HG03060 (cell line): Measurements from ENCODE around the gene TTF1.

Source experiments
- ATAC-seq: cut with Tn5 transposase; IDR thresholded peaks from one replicate; pipeline ENCODE4 v1.9.1; 2021; ENCODE audit warnings: low read depth, moderate number of reproducible peaks; ENCODE audit not compliant: unreplicated experiment

The TTF1 gene

DNA sequence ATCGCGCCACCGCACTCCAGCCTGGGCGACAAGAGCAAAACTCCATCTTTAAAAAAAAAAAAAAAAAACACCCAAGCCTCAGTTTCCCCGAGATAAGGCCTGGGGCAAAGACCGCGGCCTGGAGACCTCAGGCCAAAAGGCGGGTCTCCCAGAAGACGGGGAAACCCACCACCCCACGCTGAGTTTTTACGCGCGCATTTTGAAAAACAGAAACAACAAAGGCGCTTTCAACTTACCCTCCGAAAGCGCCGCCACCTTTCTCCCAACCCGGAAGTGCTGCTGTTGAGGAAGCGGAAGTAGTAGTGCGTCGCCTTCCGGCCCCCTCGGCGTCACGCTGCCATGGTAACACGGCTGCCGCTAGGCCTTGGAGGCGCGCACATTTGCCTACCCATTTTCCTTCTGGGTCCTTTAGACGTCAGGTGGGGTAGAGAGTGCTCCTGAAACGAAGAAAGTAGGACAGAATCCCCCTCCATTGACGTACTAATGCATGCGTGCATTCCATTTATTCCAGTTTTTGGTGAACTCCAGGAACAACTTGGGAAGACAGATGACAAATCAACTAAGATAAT is at the start of gene TTF1:
TSS of gene TTF1 (minus strand) at position 287 of the 569 bp plus-strand sequence. CDS start 4,019 bp downstream, outside the sequence.
- ATAC-seq, result no peak

DNA sequence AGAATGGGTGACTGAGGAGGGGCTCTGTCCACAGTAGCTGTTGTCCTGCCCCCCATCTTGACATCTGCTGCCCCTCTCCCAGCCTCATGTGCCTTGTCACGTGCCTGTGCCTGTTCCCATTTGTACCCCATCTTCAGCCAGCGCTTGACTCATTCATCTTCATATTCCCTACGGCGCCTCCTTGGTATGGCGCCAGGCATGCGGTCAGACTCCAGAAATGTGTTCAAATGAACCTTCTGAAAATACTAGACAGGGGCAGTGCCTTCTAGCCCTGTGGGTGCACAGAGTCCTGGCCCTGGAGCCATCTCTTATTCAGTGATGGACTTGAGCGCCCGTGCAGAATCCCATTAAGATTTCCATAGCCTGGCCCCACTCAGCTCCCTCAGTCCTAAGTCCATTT is 49.6 kb upstream of the TTF1 start:
- no peak for ATAC-seq

GRCh38 chr9:132451276-132451675 is 44.6 kb upstream of the TTF1 start:
- ATAC-seq, result no peak

- no peak for ATAC-seq
Observed at GRCh38 chr9:132447902-132448301, 41.3 kb upstream of the TTF1 start.

GRCh38 chr9:132447346-132447745 is 40.7 kb upstream of the TTF1 start:
- ATAC-seq, result no peak

DNA sequence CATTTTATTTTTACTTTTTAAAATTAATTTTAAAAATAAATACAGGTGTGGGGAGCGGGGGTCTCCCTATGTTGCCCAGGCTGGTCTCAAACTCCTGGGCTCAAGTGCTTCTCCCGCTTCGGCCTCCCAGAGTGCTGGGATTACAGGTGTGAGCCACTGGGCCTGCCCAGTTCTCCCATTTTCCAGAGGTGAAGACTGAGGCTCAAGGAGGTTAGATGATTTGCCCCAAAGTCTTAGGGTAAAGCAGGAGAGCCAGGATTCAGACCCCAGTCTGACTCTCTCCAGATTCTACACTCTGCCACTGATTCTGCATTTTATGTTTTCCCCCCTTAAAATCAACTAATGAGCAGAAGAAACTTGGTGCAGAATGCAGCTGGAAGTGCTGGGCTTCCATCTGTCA is 40.2 kb upstream of the TTF1 start:
- no peak for ATAC-seq

DNA sequence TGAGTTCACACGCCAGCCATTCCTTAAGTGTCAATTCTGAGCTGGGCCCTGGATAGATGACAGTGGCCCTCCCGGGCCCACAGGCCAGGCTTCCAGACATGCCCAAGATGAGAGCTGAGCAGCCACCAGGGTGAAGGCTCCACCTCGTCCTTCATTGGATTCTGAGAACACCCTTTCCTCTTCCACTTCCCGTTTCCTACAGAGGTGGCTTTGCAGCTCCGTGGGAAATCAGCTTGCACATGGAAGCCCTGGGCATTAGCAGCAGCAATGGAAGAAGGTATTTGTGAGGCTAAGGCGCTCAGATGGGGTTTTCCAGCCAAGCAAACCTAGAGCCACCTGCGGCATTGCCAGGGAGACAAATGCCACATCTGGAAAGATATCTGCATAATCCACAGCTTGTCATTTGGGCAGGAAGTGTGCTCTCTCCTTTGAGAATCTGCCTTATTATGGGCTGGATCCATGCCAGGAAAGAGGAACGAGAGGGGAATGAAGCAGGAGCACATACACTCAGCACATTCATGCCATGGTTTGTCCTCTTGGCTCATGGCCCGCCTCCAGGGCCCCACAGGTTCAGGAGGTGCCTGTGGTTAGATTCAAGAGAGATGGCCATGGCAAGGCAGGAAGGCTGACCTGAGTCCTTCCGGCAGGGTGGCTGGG is 37.4 kb upstream of the TTF1 start:
- ATAC-seq, result no peak

GRCh38 chr9:132441404-132441803 is 34.8 kb upstream of the TTF1 start:
- ATAC-seq, result no peak

- no peak for ATAC-seq
Observed at GRCh38 chr9:132440735-132441134, 34.1 kb upstream of the TTF1 start.

- no peak for ATAC-seq
Observed at GRCh38 chr9:132439153-132439552, 32.5 kb upstream of the TTF1 start.

- no peak for ATAC-seq
Observed at GRCh38 chr9:132434881-132435280, 28.2 kb upstream of the TTF1 start.

DNA sequence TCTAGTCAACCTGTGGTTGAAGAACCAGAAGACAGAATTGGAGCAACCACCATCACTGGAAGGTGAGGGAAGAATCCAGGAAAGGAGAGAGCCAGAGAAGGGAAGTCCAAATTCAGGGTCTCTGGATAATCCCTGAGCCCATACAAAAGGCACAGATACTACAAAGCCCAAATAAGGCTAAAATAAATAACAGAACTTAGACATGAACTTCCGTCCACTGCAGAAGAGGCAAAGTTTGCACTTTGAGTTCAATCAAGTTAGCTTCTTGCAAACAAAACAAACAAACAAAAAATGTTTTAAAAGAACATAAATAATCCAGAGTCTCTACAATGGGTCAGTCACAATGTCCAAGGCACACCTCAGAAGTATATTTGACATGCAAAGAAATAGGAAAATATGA is 24.4 kb upstream of the TTF1 start:
- no peak for ATAC-seq

DNA sequence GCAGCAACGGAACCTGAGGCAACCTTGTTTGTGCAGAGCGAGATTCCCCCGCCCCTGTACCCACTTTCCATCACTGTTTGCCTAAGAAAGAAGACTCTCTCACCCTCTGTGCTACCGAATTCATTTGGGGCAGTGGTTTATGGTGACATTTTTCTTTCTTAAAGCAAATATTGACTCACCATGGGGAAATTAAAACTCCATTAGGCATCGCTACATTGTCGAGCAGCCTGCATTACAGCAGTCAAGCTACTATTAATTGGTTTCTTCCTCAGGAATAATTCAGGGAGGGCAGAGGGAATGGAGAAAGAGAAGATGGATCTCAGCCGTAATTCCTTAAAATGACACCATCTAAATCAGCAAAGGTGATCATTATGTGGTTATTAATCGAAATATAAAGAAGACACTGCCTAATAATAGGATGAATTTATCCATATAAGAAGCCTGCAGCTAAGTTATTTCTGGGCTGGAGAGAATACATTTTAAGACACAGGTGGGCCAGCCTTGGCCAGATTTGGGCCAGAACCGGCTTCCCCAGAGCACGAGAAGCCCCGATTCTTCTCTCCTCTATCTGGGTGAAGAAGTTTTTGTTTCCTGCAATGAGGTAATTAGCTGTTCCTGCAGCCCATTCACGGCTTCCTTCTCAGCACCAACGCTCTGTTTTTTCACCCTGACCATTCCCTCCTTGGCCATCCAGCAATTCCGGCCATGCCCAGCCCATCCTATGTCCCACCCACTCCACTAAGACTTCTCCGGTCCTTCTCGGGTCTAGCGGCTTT is 20.2 kb upstream of the TTF1 start:
- no peak for ATAC-seq

- no peak for ATAC-seq
Observed at GRCh38 chr9:132425675-132426062, 19.0 kb upstream of the TTF1 start.

GRCh38 chr9:132424857-132425674 is 18.4 kb upstream of the TTF1 start:
- ATAC-seq, result no peak

GRCh38 chr9:132423503-132423902 is 16.9 kb upstream of the TTF1 start:
- no peak for ATAC-seq

DNA sequence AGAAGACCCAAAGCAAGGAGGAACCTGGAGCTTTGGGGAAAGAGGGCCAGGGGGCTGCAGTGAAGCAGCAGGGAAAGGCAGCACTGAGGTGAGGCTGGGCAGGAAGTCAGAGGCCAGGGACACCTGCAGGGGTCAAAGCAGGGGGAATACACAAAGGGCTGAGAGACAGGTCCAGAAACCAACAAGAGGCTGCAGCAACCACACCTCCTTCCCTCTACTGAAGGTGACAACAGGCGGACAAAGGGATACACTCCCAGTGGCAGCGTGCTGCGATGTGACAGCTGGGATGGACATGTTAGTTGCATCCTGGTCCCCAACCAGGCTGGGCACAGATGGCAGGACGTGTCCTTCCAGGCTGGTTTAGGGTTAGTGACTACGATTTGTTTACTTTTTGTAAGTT is 15.9 kb upstream of the TTF1 start:
- ATAC-seq, result no peak

- no peak for ATAC-seq
Observed at GRCh38 chr9:132418726-132419363, 12.2 kb upstream of the TTF1 start.

GRCh38 chr9:132415181-132415580 is 8.5 kb upstream of the TTF1 start:
- ATAC-seq, result no peak

DNA sequence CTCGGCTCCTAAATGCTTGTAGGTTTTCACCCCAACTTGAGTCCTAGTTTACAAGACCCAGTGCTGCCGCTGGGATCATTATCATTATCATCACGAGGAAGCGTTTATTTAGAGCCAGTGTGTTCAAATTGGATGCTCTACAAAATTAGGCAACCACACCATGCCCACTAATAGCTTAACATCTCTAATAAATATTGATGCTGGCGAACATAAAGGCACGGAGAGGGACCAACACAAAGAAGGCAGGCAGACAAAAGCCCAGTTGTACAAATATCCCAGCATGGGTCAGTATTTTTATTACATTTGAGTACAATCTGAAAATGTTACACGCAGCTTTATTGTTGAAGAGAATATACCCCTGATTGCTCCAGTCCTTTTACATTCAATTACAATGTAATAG is 8.1 kb upstream of the TTF1 start:
- no peak for ATAC-seq

GRCh38 chr9:132413926-132414325 is 7.3 kb upstream of the TTF1 start:
- no peak for ATAC-seq
